ENCODE results near the gene SPINK4.

The SPINK4 gene

GRCh38 chr9:33272061-33272460, 32.1 kb downstream of the SPINK4 start:
- H2AFZ ChIP-seq (ENCODE audit: low read depth, low read length): no peak overlapping the region
- H3K27me3 ChIP-seq (ENCODE audit: insufficient read depth, low read length): no peaks in the 10 kb centered on the region
- no peak overlapping the region for H3K4me3 ChIP-seq (ENCODE audit: low read length)
- no peaks in the 10 kb centered on the region for H3K4me1 ChIP-seq (ENCODE audit: insufficient read depth, low read length)
- H3K9me3 ChIP-seq (ENCODE audit: low read length): no peaks in the 10 kb centered on the region
- H3K36me3 ChIP-seq (ENCODE audit: insufficient read depth, low read length): peaks cover 72% of the 10 kb centered on the region

GRCh38 chr9:33273266-33273971, 33.5 kb downstream of the SPINK4 start:
- H3K4me1 ChIP-seq (ENCODE audit: insufficient read depth, low read length): no peaks in the 10 kb centered on the region
- H3K4me3 ChIP-seq (ENCODE audit: low read length): no peak overlapping the region
- no peak overlapping the region for H2AFZ ChIP-seq (ENCODE audit: low read depth, low read length)
- no peaks in the 10 kb centered on the region for H3K27me3 ChIP-seq (ENCODE audit: insufficient read depth, low read length)
- H3K9me3 ChIP-seq (ENCODE audit: low read length): no peaks in the 10 kb centered on the region
- peaks cover 74% of the 10 kb centered on the region for H3K36me3 ChIP-seq (ENCODE audit: insufficient read depth, low read length)

- H3K4me3 ChIP-seq (ENCODE audit: low read length): no peak overlapping the region
- H3K9me3 ChIP-seq (ENCODE audit: low read length): no peaks in the 10 kb centered on the region
- H3K36me3 ChIP-seq (ENCODE audit: insufficient read depth, low read length): peaks cover 77% of the 10 kb centered on the region
- no peak overlapping the region for H2AFZ ChIP-seq (ENCODE audit: low read depth, low read length)
- H3K27me3 ChIP-seq (ENCODE audit: insufficient read depth, low read length): no peaks in the 10 kb centered on the region
- no peaks in the 10 kb centered on the region for H3K4me1 ChIP-seq (ENCODE audit: insufficient read depth, low read length)
Observed at GRCh38 chr9:33273972-33274328, 34.0 kb downstream of the SPINK4 start.

- no peaks in the 10 kb centered on the region for H3K27me3 ChIP-seq (ENCODE audit: insufficient read depth, low read length)
- peaks cover 79% of the 10 kb centered on the region for H3K36me3 ChIP-seq (ENCODE audit: insufficient read depth, low read length)
- no peaks in the 10 kb centered on the region for H3K4me1 ChIP-seq (ENCODE audit: insufficient read depth, low read length)
- H3K9me3 ChIP-seq (ENCODE audit: low read length): no peaks in the 10 kb centered on the region
- no peak overlapping the region for H3K4me3 ChIP-seq (ENCODE audit: low read length)
- H2AFZ ChIP-seq (ENCODE audit: low read depth, low read length): no peak overlapping the region
Observed at GRCh38 chr9:33277484-33277883, 37.5 kb downstream of the SPINK4 start.

GRCh38 chr9:33285502-33285901, 45.5 kb downstream of the SPINK4 start:
- Histone ChIP-seq H3K27me3 (ENCODE audit: insufficient read depth, low read length) (no peaks in the 10 kb centered on the region), H3K9me3 (ENCODE audit: low read length) (no peaks in the 10 kb centered on the region), H3K36me3 (ENCODE audit: insufficient read depth, low read length) (peaks cover 21% of the 10 kb centered on the region), H3K4me3 (ENCODE audit: low read length) (no peak overlapping the region), H3K4me1 (ENCODE audit: insufficient read depth, low read length) (peaks cover 4% of the 10 kb centered on the region), H2AFZ (ENCODE audit: low read depth, low read length) (no peak overlapping the region)

GRCh38 chr9:33287087-33287490, 47.1 kb downstream of the SPINK4 start:
- H3K4me1 ChIP-seq (ENCODE audit: insufficient read depth, low read length): peaks cover 15% of the 10 kb centered on the region
- H3K36me3 ChIP-seq (ENCODE audit: insufficient read depth, low read length): peaks cover 8% of the 10 kb centered on the region
- no peaks in the 10 kb centered on the region for H3K9me3 ChIP-seq (ENCODE audit: low read length)
- no peak overlapping the region for H3K4me3 ChIP-seq (ENCODE audit: low read length)
- H2AFZ ChIP-seq (ENCODE audit: low read depth, low read length): no peak overlapping the region
- no peaks in the 10 kb centered on the region for H3K27me3 ChIP-seq (ENCODE audit: insufficient read depth, low read length)

- no peaks in the 10 kb centered on the region for H3K27me3 ChIP-seq (ENCODE audit: insufficient read depth, low read length)
- H3K36me3 ChIP-seq (ENCODE audit: insufficient read depth, low read length): peaks cover 2% of the 10 kb centered on the region
- H3K9me3 ChIP-seq (ENCODE audit: low read length): no peaks in the 10 kb centered on the region
- H3K4me1 ChIP-seq (ENCODE audit: insufficient read depth, low read length): peaks cover 15% of the 10 kb centered on the region
- no peak overlapping the region for H2AFZ ChIP-seq (ENCODE audit: low read depth, low read length)
- H3K4me3 ChIP-seq (ENCODE audit: low read length): no peak overlapping the region
Observed at GRCh38 chr9:33288235-33288634, 48.3 kb downstream of the SPINK4 start.

- Histone ChIP-seq H3K9me3 (ENCODE audit: low read length) (no peaks in the 10 kb centered on the region), H3K4me3 (ENCODE audit: low read length) (no peak overlapping the region), H3K36me3 (ENCODE audit: insufficient read depth, low read length) (peaks cover 9% of the 10 kb centered on the region), H2AFZ (ENCODE audit: low read depth, low read length) (no peak overlapping the region), H3K27me3 (ENCODE audit: insufficient read depth, low read length) (no peaks in the 10 kb centered on the region), H3K4me1 (ENCODE audit: insufficient read depth, low read length) (peaks cover 15% of the 10 kb centered on the region)
Observed at GRCh38 chr9:33288828-33289483, 49.0 kb downstream of the SPINK4 start.

- Histone ChIP-seq H3K27me3 (ENCODE audit: insufficient read depth, low read length) (no peaks in the 10 kb centered on the region), H3K4me3 (ENCODE audit: low read length) (peak overlapping the region; percentile 82), H3K9me3 (ENCODE audit: low read length) (no peaks in the 10 kb centered on the region), H2AFZ (ENCODE audit: low read depth, low read length) (no peak overlapping the region), H3K4me1 (ENCODE audit: insufficient read depth, low read length) (peaks cover 15% of the 10 kb centered on the region), H3K36me3 (ENCODE audit: insufficient read depth, low read length) (peaks cover 14% of the 10 kb centered on the region)
Observed at GRCh38 chr9:33289496-33289895, 49.5 kb downstream of the SPINK4 start.

- Histone ChIP-seq H3K9me3 (ENCODE audit: low read length) (no peaks in the 10 kb centered on the region), H3K4me3 (ENCODE audit: low read length) (peak overlapping the region; percentile 82), H3K4me1 (ENCODE audit: insufficient read depth, low read length) (peaks cover 15% of the 10 kb centered on the region), H3K27me3 (ENCODE audit: insufficient read depth, low read length) (no peaks in the 10 kb centered on the region), H3K36me3 (ENCODE audit: insufficient read depth, low read length) (peaks cover 18% of the 10 kb centered on the region), H2AFZ (ENCODE audit: low read depth, low read length) (no peak overlapping the region)
Observed at GRCh38 chr9:33289936-33290246, 49.9 kb downstream of the SPINK4 start.

GRCh38 chr9:33290247-33291030, 50.5 kb downstream of the SPINK4 start, which contains the start of gene NFX1:
Gene NFX1 (plus strand): TSS chr9:33290516. CDS start chr9:33290573, 57 bp downstream.
- no peaks in the 10 kb centered on the region for H3K27me3 ChIP-seq (ENCODE audit: insufficient read depth, low read length)
- peaks cover 23% of the 10 kb centered on the region for H3K36me3 ChIP-seq (ENCODE audit: insufficient read depth, low read length)
- H3K4me3 ChIP-seq (ENCODE audit: low read length): peak within 1 kb of the TSS; percentile 82
- peaks cover 15% of the 10 kb centered on the region for H3K4me1 ChIP-seq (ENCODE audit: insufficient read depth, low read length)
- H3K9me3 ChIP-seq (ENCODE audit: low read length): no peaks in the 10 kb centered on the region
- peak within 1 kb of the TSS; percentile 78 for H2AFZ ChIP-seq (ENCODE audit: low read depth, low read length)

- Histone ChIP-seq H3K9me3 (ENCODE audit: low read length) (no peaks in the 10 kb centered on the region), H3K27me3 (ENCODE audit: insufficient read depth, low read length) (no peaks in the 10 kb centered on the region), H3K4me1 (ENCODE audit: insufficient read depth, low read length) (peaks cover 15% of the 10 kb centered on the region), H3K36me3 (ENCODE audit: insufficient read depth, low read length) (peaks cover 28% of the 10 kb centered on the region), H3K4me3 (ENCODE audit: low read length) (peak overlapping the region; percentile 82), H2AFZ (ENCODE audit: low read depth, low read length) (peak overlapping the region; percentile 78)
Observed at GRCh38 chr9:33291031-33291397, 51.0 kb downstream of the SPINK4 start.

- Histone ChIP-seq H2AFZ (ENCODE audit: low read depth, low read length) (no peak overlapping the region), H3K36me3 (ENCODE audit: insufficient read depth, low read length) (peaks cover 36% of the 10 kb centered on the region), H3K4me1 (ENCODE audit: insufficient read depth, low read length) (peaks cover 15% of the 10 kb centered on the region), H3K27me3 (ENCODE audit: insufficient read depth, low read length) (no peaks in the 10 kb centered on the region), H3K4me3 (ENCODE audit: low read length) (no peak overlapping the region), H3K9me3 (ENCODE audit: low read length) (no peaks in the 10 kb centered on the region)
Observed at GRCh38 chr9:33291901-33292300, 51.9 kb downstream of the SPINK4 start.
